Right cardiac atrium (tissue), 5 donors: ENCODE results near the gene AATK. TPM values are rescaled to one million over a fixed set of nuclear protein-coding genes. Genes with fewer than 3 reads are reported as not detected.

ENCODE experiments used
- ATAC-seq, 2 donors: fragments of 200-7000 bp; cut with Tn5 transposase; one replicate each; pipeline versions ENCODE4 v1.8.0 to v1.9.1; 2020; ENCODE audit warnings: moderate library complexity in 2 of 2, mild to moderate bottlenecking in 1 of 2
- DNase-seq, 3 donors: peaks; one replicate each; pipeline ENCODE4 v3.0.0-alpha.2; 2020
- H3K27ac ChIP-seq: one replicate; pipeline ENCODE4 v1.5.1; 2013; ENCODE audit warnings: mild to moderate bottlenecking, low read length, control low read depth, moderate library complexity
- H3K27me3 ChIP-seq: one replicate; pipeline ENCODE4 v1.6.1; 2013; ENCODE audit not compliant: control insufficient read depth, insufficient read depth
- H3K4me1 ChIP-seq: one replicate; pipeline ENCODE4 v1.6.1; 2013; ENCODE audit warnings: low read length; ENCODE audit not compliant: control insufficient read depth, insufficient read depth
- H3K4me3 ChIP-seq: one replicate; pipeline ENCODE4 v1.5.1; 2013; ENCODE audit warnings: low read length, control low read depth
- H3K9me3 ChIP-seq: one replicate; pipeline ENCODE4 v1.6.1; 2013; ENCODE audit warnings: low read length; ENCODE audit not compliant: control insufficient read depth
- WGBS: extraction: QIAGEN DNeasy Blood & Tissue Kit; methylation state at CpG from one replicate; pipeline ENCODE4 v1.1.7; 2013; 5-methylcytosine and 5-hydroxymethylcytosine counted together
- intact Hi-C, 4 donors: fragments of 100-400 bp; cut with DNase I; formaldehyde crosslinking; loops; one replicate each; pipeline versions ENCODE4 v1.11.0 to v1.14.0; 2022 to 2023
- polyA plus RNA-seq: library from polyadenylated mRNA; stranded (reverse); fragments of 200-250 nt; gene quantifications from one replicate; pipeline ENCODE4 v1.2.3, GENCODE V29; 2013
- total RNA-seq, 4 donors: library from RNA; stranded (reverse); fragmentation: NEBNext Ultra II Directional; extraction: Animal tissue kit (Norgen Biotek cat#: 25700); gene quantifications; one replicate each; pipeline ENCODE4 v1.2.1, GENCODE V29; 2021
- donor health status: healthy with polysubstance abuse.
- donor health status: DM: no; HTN: yes; CAD: no.
- donor health status: DM: no; HTN: no; CAD: no.
- donor health status: DM: no; HTN: yes; CAD: no; lungs with severe emphysema.
- donor health status: DM: yes; HTN: yes; CAD: no.

The AATK gene
- total and polyA plus RNA-seq, 5 donors: 8.6 to 15.4 (median 12.4) TPM

- WGBS: 95% methylated on average over 3 of the region's 3 CpGs
- no peak overlapping the region for H3K4me3 ChIP-seq
- ATAC-seq (no peak), DNase-seq (no peak)
- intact Hi-C loops: no loop called here
- H3K9me3 ChIP-seq: no peaks in the 10 kb centered on the region
- no peaks in the 10 kb centered on the region for H3K4me1 ChIP-seq
- no peak overlapping the region for H3K27ac ChIP-seq
- no peaks in the 10 kb centered on the region for H3K27me3 ChIP-seq
Measured at GRCh38 chr17:81169870-81170309, 3.9 kb upstream of the AATK start.

- Histone ChIP-seq H3K4me1 (no peaks in the 10 kb centered on the region), H3K4me3 (no peak overlapping the region), H3K27ac (no peak overlapping the region), H3K9me3 (no peaks in the 10 kb centered on the region), H3K27me3 (no peaks in the 10 kb centered on the region)
- WGBS: 97% methylated on average over 7 of the region's 7 CpGs
- ATAC-seq (no peak), DNase-seq (peak in 2 of 3 donors; percentile 5 to 27)
- intact Hi-C loops: no loop called here
Measured at GRCh38 chr17:81167638-81168037, 1.6 kb upstream of the AATK start.

- intact Hi-C loops: no loop called here
- H3K4me3 ChIP-seq: no peak overlapping the region
Measured at GRCh38 chr17:81167194-81167524, 1.1 kb upstream of the AATK start.

GRCh38 chr17:81165246-81166032 is 582 bp downstream of the AATK start, which contains the start of gene PVALEF:
TSS of gene PVALEF (plus strand) at chr17:81165507. CDS start at chr17:81181227, 15,720 bp downstream.
- 22% methylated on average over 46 of the region's 46 CpGs for WGBS
- Histone ChIP-seq H3K4me1 (no peaks in the 10 kb centered on the region), H3K4me3 (peak within 1 kb of the TSS; percentile 59), H3K27me3 (no peaks in the 10 kb centered on the region), H3K27ac (no peak within 1 kb of the TSS), H3K9me3 (no peaks in the 10 kb centered on the region)
- DNase-seq: peak in 2 of 3 donors; percentile 13 to 60
- ATAC-seq: peak; percentile 3 to 9
- intact Hi-C loops: no loop called here

More at GRCh38 chr17:81167194-81167524, 1.1 kb upstream of the AATK start:
- 97% methylated on average over 4 of the region's 4 CpGs for WGBS
- DNase-seq (peak in 1 of 3 donors; percentile 5), ATAC-seq (no peak)
- no peaks in the 10 kb centered on the region for H3K4me1 ChIP-seq
- H3K27ac ChIP-seq: no peak overlapping the region
- no peaks in the 10 kb centered on the region for H3K27me3 ChIP-seq
- H3K9me3 ChIP-seq: no peaks in the 10 kb centered on the region

- peak in 1 of 2 donors; percentile 17 for ATAC-seq
- H3K4me3 ChIP-seq: no peak overlapping the region
Measured at GRCh38 chr17:81164371-81165245, 1.4 kb downstream of the AATK start.

GRCh38 chr17:81163703-81164370 is 2.2 kb downstream of the AATK start:
- intact Hi-C loops: no loop called here
- 86% methylated on average over 15 of the region's 15 CpGs for WGBS

More at GRCh38 chr17:81164371-81165245, 1.4 kb downstream of the AATK start:
- no peak overlapping the region for H3K27ac ChIP-seq
- H3K27me3 ChIP-seq: no peaks in the 10 kb centered on the region
- H3K9me3 ChIP-seq: no peaks in the 10 kb centered on the region
- H3K4me1 ChIP-seq: no peaks in the 10 kb centered on the region
- DNase-seq: peak in 2 of 3 donors; percentile 15 to 62
- intact Hi-C loops: no loop called here
- WGBS: 62% methylated on average over 19 of the region's 19 CpGs

GRCh38 chr17:81163051-81163695 is 2.8 kb downstream of the AATK start:
- Histone ChIP-seq H3K9me3 (no peaks in the 10 kb centered on the region), H3K4me3 (no peak overlapping the region), H3K27ac (no peak overlapping the region), H3K27me3 (no peaks in the 10 kb centered on the region), H3K4me1 (no peaks in the 10 kb centered on the region)
- DNase-seq: peak in 2 of 3 donors; percentile 9 to 52
- ATAC-seq: no peak
- intact Hi-C loops: no loop called here
- WGBS: 88% methylated on average over 19 of the region's 19 CpGs

More at GRCh38 chr17:81163703-81164370, 2.2 kb downstream of the AATK start:
- H3K27me3 ChIP-seq: no peaks in the 10 kb centered on the region
- no peak overlapping the region for H3K27ac ChIP-seq
- H3K9me3 ChIP-seq: no peaks in the 10 kb centered on the region
- H3K4me1 ChIP-seq: no peaks in the 10 kb centered on the region
- DNase-seq (peak in 2 of 3 donors; percentile 11 to 37), ATAC-seq (no peak)
- no peak overlapping the region for H3K4me3 ChIP-seq

- no peak overlapping the region for H3K27ac ChIP-seq
- H3K4me3 ChIP-seq: no peak overlapping the region
- H3K4me1 ChIP-seq: no peaks in the 10 kb centered on the region
- H3K27me3 ChIP-seq: no peaks in the 10 kb centered on the region
- intact Hi-C loops: no loop called here
- 85% methylated on average over 11 of the region's 11 CpGs for WGBS
- DNase-seq (peak in 1 of 3 donors; percentile 36), ATAC-seq (no peak)
- no peaks in the 10 kb centered on the region for H3K9me3 ChIP-seq
Measured at GRCh38 chr17:81162491-81162890, 3.5 kb downstream of the AATK start.

- no peaks in the 10 kb centered on the region for H3K9me3 ChIP-seq
- no peaks in the 10 kb centered on the region for H3K4me1 ChIP-seq
- no peak overlapping the region for H3K27ac ChIP-seq
- H3K4me3 ChIP-seq: no peak overlapping the region
- WGBS: 90% methylated on average over 16 of the region's 16 CpGs
- intact Hi-C loops: no loop called here
- no peaks in the 10 kb centered on the region for H3K27me3 ChIP-seq
- DNase-seq (peak in 1 of 3 donors; percentile 59), ATAC-seq (no peak)
Measured at GRCh38 chr17:81161972-81162371, 4.0 kb downstream of the AATK start.

- Histone ChIP-seq H3K27me3 (no peaks in the 10 kb centered on the region), H3K4me1 (no peaks in the 10 kb centered on the region), H3K27ac (no peak overlapping the region), H3K9me3 (no peaks in the 10 kb centered on the region), H3K4me3 (no peak overlapping the region)
- WGBS: 94% methylated on average over 15 of the region's 15 CpGs
- DNase-seq (peak in 2 of 3 donors; percentile 22 to 44), ATAC-seq (no peak)
- intact Hi-C loops: no loop called here
Measured at GRCh38 chr17:81161536-81161935, 4.5 kb downstream of the AATK start.
